GM21723 (cell line): ENCODE measurements around the gene MMP11.

Source experiments
- ATAC-seq: cut with Tn5 transposase; IDR thresholded peaks from one replicate; pipeline ENCODE4 v1.9.1; 2021; ENCODE audit warnings: mild to moderate bottlenecking, moderate library complexity; ENCODE audit not compliant: unreplicated experiment

Gene MMP11

DNA sequence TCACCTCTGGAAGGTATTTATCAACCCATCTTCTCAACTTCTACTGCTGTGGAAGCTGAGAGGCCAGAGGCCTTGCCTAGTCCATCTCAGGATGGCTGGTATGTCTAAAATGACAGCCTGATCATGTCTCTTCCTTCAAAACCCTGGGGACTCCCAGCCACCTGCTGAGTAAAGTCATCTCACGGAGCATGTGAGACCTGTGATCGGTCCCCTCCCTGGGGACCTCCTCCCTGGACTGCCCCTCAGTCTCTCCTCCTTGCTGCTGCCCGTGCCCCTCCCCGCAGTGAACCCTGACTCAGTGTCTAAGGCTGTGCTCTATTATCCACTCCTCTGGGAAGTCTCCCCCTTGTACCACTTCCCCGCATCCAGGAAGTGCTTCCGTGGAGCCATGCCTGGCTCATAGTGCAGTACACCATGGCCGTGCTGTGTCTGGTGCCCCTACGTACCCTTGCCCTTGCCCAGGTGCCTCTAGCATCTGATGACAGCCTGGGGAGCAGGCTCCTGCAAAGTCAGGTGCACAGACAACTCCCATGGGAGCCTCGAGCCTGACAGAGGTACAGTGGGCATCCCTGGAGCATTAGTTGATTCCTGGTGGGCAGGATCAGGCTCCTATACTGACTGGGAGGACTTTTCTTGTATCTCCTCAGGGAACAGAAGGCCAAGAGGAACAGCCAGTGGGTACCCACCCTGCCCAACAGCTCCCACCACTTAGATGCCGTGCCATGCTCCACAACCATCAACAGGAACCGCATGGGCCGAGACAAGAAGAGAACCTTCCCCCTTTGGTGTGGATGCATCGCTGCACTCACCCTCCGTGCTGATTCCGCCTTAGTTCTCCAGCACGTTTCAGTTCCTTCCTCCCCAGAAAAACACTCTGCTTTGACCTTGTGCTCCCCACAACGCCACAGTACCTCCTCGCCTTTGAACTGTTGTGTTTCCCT is 27.9 kb downstream of the MMP11 start:
- ATAC-seq: peak; percentile 51

DNA sequence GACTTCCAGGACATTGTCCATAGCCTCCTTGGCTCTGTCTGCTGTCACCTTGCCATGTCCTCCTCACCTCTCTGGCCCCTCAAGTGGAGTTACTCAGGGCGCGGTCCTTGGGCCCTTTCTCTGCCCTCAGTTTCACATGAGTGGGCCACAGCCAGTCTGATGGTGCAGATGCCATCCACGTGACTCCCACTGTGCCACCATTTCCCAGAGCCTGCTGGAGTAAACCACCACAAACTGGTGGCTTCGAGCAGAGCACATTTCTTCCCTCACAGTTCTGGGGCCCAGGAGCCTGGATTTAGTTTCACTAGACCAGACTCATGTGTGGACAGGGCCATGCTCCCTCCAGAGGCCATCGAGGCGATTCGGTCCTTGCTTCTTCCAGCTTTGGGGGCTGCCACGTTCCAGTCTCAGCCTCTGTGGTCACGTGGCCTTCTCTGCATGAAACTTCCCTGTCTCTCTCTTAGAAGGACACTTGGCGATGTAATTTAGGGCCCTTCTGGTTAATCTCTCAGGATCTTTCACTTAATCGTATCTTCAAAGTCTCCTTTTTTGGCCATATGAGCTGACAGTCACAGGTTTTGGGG is 28.7 kb downstream of the MMP11 start:
- no peak for ATAC-seq

DNA sequence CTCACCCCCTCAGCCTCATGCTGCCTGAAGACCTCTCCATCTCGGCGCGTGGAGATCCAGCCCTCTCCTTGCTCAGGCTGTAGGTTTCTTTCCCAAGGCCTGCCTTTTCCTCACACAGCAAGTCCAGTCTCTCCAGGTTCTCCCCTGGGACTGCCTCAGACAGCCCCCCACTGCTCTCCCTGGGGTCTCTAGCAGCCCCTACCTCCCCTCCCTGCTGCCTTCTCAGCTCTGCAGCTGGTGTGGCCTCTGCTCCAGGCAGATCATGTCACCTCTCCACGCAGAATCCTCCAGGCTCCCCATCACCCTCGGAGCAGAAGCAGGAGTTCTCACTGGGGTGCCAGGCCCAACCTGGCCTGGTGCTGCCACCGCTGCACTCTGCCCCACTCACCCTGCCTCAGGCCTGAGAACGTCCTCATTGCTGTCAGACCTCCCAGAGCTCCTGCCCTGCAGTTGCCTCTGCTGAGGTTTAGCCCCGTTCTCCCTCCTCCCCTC is 29.3 kb downstream of the MMP11 start:
- ATAC-seq: no peak

DNA sequence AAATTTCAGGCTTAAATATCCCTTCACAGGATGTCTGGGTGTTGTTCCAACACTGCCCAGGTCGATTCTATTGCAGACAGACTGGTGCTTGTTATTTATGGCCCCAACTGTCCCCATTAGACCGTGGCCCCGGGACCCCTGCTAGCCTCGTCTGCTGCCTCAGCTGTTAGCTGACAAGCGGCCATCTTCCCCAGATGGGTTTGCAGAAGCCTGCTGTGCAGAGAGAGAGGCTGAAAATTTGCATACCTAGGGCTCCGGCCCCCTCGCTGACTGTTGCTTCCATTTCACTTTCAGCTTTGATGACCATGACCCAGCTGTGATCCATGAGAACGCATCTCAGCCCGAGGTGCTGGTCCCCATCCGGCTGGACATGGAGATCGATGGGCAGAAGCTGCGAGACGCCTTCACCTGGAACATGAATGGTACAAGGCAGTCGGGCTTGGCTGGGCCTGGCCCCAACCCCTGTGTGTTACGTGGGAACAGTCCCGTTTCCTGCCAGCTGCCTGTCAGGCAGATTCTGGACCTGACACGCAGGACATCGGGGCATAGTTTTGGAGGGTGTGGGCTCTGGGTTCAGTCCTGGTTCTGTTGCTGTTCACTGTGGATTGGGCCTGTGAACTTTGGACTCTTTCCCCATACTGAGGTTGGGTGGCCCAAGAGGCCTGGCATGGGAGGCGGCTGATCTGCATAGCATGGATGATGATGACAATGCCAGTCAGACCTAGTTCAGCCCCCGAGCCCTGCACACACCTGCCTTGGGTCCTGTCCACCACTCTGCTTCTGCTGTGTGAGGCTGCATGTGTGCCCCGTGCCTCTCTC is 30.6 kb downstream of the MMP11 start:
- no peak for ATAC-seq

DNA sequence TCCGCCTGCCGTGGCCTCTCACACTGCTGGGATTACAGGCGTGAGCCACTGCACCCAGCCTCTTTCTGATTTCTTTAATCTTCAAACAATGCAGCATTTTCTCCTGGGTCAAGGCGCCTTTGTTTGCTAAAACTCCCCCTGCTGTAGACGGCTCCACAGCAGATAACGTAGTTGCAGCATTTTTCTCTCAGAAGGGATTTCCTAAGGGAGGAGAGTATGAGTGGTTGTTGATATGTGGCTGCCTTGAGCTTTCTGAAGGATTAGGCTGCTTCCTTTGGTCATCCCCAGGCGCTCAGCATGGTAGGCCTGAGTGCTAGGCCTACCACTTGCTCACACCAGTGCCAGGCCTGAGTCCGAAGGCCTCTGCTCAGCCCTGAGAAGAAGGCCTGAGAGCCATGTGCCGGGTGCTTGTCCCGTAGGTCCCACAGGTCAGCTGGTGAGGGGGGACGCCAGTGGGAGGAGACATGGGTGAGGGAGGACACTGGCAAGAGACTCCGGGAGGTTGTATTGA is 32.2 kb downstream of the MMP11 start:
- no peak for ATAC-seq

DNA sequence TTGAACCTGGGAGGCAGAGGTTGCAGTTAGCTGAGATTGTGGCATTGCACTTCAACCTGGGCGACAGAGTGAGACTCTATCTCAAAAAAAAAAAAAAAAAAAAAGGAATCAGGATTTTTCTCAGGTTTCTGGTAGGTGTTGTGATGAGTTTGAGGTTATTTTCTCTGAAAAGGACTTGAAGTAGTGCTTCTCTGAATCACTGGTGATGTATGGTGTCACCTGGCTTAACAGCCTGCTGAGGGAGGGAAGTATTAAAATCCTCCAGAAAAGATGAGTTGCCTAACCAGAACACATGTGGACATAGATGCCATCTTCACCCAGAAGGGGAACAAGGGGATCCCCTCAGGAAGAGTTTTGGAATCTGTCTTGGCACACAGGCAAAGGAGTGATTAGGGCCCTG is 34.2 kb downstream of the MMP11 start:
- ATAC-seq: no peak

DNA sequence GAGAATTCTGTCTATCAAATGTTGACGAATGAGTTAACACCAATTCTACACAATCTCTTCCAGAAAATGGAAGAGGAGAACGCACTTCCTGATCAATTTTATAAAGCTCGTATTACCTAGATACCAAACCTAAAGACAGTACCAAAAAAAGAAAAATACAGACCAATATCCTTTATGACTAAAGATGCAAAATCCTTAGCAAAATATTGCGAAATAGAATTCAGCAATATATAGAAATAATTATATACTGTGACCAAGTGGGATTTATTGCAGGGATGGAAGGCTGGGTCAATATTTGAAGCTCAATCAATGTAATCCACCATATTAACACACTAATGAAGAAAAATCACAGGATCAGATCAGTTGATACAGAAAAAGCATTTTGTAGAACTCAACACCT is 39.7 kb downstream of the MMP11 start:
- ATAC-seq: no peak

DNA sequence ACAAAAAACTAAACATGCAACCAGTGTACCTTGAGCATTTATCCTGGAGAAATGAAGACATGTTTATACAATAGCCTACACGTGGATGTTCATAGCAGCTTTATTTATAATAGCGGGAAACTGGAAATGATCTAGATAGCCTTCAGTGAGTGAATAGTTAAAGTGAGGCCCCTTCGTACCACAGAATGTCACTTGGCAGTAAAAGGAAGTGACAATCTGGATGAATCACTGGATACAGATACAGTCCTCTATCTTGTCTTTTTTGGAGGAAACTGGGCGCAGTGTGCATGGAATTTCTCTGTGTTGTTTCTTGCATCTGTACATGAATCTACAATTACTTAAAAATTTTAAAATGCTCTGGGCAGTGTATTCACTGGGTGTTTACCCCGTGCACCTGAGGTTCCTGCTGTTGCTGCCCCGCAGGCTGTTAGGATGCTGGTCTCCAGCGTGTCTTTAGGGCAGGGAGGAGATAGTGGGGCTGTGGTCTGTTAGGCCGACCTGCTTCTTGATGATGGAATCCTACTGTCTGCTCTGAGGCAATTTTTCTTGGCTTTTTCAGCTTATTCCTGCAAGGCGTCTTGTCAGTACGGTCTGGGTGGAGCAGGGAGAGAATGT is 43.0 kb downstream of the MMP11 start:
- no peak for ATAC-seq

DNA sequence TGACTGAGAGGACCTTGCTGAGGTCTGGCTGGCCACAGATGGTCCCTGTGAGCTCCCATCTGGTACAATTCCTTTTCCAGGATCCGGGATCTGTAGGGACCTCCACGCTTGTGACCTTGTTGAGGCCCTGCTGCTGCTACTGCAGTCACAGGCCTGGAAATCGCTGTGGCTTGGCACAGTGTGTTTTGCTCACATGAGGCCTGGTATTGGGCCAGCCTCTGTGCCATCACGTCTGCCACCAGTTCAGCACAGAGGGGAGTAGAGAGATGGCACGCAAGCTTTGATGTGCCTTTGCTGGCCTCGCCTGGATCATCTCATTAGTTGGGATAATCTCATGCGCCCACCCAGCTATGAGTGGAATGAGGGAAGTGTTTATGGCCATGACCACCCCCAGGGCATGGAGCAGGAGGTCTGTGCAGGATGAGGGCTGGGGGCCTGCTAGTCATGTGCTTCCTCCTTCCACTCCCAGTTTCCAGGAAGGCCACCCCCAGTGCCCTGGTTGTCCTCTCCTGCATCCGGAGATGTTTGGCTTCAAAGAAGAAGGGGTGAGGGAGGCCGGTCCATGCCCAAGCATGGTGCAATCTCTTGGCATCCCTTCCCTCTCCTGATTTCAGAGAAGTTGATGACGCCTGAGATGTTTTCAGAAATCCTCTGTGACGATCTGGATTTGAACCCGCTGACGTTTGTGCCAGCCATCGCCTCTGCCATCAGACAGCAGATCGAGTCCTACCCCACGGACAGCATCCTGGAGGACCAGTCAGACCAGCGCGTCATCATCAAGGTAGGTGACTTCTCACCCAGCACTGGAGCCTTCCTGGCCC is 43.7 kb downstream of the MMP11 start:
- ATAC-seq: no peak

DNA sequence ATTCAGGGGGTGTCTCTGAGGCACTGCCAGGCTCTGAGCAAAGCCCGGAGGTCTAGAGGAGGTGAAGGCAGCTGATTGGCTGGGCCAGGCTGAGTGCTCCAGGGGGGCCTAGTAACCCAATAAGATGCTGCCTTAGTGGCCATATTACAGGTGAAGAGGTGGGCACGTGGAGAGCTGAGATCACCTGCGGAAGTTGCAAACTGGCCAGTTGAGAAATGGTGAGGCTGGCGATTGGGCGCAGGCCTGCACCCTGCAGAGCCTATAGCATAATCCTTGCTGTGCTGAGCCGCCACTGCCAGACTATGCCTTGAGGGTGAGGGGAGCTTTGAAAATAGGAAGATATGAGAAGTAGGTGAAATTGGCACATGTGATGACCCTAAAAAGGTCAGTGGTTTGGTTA is 44.5 kb downstream of the MMP11 start:
- ATAC-seq: no peak

DNA sequence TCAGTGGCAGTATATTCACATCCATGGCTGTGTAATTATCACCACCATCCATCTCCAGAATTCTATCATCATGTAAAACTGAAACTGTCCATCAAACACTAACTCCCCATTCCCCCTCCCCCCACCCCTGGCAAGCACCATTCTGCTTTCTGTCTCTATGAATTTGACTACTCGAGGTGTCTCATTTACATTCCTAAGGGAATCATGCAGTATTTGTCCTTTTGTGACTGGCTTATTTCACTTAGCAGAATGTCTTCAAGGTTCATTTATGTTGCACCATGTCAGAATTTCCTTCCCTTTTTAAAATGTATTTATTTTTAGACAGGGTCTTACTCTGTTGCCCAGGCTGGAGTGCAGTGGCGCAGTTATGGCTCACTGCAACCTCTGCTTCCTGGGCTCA is 45.9 kb downstream of the MMP11 start:
- ATAC-seq: no peak

DNA sequence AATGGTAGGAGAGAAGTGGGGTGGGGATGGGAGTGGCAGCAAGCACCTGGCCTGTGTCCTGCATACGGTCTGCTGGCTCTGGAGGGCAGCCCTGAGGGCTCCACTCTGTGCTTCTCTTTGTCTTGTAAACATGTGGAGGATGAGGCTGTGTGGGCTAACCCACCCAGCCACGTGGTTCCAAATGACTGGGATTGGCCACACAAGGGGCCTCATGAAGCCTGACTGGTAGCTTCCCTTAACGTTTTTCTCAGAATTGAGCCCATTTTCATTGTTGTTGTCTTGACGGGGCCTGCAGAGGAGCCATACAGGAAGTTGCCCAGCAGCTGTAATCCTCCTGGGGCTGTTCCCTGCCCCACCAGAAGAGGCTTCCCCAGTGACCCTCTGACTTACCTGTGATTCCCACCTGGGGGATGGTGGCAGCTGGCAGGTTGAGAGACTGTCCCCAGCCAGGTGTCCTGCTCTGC is 48.1 kb downstream of the MMP11 start:
- no peak for ATAC-seq

DNA sequence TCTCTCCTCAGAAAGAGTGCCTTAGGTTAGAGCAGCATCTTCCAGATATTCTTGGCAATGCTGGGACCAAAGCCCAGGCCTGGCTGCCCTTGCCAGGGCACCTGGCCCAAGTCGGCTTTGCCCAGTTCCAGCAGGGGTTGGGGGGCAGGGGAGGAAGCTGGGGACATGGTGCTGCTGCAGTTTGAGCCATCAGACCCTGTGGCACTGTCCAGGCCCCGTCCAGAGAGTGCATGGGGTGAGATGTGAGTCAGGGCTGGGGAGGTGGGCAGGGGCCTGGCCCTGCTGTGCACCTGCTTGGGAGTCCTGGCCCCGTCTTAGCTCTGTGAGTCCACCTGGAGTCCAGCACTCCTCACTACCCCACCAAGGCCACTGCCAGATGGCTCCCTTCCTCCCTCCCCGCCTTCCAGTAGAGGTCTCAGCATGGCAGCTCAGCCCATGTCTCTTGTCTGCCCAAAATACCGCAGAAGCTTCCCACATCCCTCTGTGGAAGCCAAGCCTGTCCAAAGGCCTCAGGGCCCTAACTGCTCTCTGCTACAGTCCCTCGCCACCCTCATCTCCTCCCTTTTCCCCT is 49.5 kb downstream of the MMP11 start:
- ATAC-seq: no peak

DNA sequence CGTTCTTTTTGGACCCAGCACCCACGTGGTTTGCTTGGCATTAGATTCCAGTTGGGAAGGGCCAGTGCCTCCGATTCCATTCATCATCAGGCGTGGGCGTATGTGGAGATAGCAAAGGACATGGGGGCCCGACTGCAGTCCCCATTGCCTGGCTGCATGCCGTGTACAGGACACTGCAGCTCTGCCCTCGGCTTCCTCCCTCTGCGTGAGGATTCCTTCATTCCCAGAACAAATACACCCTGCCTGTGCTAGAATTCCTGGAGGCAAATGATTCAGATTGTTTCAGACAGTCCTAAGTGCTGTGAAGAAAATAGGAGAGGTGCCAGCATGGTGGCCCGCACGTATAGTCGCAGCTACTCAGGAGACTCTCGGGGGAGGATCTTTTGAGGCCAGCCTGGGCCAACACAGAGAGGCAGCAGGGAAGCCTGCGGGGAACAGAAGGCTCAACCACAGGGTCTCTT is 50.7 kb downstream of the MMP11 start:
- ATAC-seq: no peak

DNA sequence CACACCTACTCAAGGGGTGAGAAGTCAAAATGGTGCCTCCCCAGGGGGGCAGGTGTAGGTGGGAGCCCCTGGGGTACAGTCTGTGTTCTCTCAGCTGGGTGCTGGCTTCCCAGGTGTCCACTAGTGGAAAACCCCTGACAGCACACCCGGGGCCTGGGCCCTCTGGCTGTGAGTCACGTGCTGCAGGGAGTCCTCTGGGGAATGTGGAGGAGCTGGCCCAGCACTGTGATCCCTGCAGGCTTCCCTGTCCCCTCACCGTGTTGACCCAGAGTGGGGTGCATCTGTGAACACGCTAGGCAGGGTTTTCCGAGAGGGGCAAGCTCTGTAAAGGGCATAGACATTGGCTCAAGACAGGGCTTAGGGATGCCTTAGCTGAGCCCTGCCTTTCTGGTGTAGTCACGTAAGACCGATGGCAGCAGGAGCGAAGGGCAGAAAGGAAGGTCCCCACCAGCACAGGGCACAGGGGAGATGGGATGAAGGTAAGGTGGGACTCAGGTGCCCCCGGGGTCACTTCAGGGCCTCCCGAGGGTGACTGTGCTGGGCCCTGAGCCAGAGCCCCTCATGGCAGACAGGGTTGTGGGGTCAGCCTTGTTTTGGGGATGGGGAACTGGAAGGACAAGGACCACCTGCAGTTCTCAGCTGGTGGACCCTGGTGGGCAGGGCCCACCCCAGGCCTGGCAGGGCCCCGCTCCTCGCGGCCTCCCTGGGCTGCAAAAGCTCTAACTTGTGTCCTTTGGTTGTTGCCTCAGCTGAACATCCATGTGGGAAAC is 52.0 kb downstream of the MMP11 start:
- ATAC-seq: no peak

DNA sequence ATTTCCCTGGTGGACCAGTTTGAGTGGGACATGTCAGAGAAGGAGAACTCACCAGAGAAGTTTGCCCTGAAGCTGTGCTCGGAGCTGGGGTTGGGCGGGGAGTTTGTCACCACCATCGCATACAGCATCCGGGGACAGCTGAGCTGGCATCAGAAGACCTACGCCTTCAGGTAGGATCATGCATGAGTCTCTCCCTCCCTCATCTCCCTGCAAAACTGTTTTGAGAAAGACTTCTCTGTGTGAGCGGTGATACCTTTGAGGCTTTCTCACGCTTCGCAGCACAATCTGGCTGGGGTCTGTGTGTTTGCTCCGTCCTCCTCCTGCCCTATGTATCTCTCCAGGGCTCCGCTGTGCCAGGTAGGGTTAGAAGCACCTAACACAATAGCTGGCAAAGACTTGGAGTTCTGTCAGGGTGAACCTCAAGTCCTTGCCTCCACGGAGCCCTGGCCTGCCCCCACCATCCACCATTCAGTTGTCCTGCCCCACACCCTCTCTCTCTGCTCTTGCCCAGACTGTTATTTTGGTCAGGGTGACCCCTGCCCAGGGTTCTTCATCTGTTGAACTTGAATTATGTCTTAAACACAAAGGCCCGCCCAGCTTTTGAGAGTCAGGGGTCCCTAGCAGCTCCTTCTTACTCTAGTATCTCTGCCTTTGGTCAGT is 52.7 kb downstream of the MMP11 start:
- ATAC-seq: no peak

DNA sequence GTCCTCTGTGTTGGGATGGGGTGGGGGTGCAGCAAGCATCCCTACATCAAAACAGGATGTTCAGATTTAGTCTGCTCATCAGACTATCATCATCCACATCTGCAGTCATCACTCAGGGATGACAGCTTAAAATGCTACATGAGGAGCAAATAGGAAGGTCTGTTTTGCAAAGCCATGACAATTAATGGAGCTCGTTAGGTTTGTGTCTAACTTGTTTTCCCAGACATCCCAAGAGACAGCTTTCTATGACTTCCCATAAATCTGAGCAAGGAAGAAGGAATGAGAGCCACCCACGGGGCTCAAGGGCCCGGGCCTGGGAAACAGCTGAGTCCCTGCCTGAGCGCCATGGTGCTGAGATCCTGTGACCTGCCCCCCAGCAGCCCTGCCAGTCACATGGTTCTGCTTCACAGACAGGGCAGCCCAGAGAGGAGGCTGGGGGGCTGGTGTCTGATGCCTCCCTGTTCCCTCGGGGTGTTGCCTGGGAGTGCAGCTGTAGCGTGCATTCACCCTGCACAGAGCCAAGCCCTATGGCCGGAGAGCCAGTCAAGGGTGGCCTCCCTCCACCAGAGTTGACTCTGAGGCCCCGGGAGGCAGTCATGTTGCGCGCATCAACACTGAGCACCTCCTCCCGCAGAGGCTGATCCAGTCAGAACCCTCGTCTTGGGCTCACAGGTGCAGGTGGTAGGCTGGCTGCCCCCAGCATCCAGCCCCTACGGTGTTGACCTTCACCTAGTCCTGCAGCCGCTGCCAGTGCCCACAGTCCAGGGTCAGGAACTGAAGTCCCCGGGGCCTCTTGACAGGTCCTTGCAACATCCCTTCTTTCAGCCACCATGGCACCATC is 54.1 kb downstream of the MMP11 start:
- ATAC-seq: no peak
